ENCODE results near the gene GOLGA3.
"Not testable (repeated sequence)": the region's sequence is repeated elsewhere in the genome, so short reads cannot be mapped to it uniquely, and the experiment has no call there.

The GOLGA3 gene

GRCh38 chr12:132754160-132754932, 74.3 kb downstream of the GOLGA3 start:
- DNase-seq (ENCODE audit: low read depth in 4 of 4, low spot score in 1 of 4) = no peak

- DNase-seq (ENCODE audit: low read depth in 4 of 4, low spot score in 1 of 4) = not testable (repeated sequence)
Measured at GRCh38 chr12:132753670-132754069, 75.0 kb downstream of the GOLGA3 start.

GRCh38 chr12:132748319-132748718, 80.3 kb downstream of the GOLGA3 start:
- DNase-seq (ENCODE audit: low read depth in 4 of 4, low spot score in 1 of 4) = no peak

GRCh38 chr12:132747896-132748295, 80.8 kb downstream of the GOLGA3 start:
- no peak for DNase-seq (ENCODE audit: low read depth in 4 of 4, low spot score in 1 of 4)

GRCh38 chr12:132747395-132747794, 81.3 kb downstream of the GOLGA3 start:
- DNase-seq (ENCODE audit: low read depth in 4 of 4, low spot score in 1 of 4) = no peak

GRCh38 chr12:132746613-132747012, 82.1 kb downstream of the GOLGA3 start:
- DNase-seq (ENCODE audit: low read depth in 4 of 4, low spot score in 1 of 4) = no peak

GRCh38 chr12:132743831-132744230, 84.8 kb downstream of the GOLGA3 start:
- no peak for DNase-seq (ENCODE audit: low read depth in 4 of 4, low spot score in 1 of 4)

- no peak for DNase-seq (ENCODE audit: low read depth in 4 of 4, low spot score in 1 of 4)
Measured at GRCh38 chr12:132741620-132742019, 87.0 kb downstream of the GOLGA3 start.

- DNase-seq (ENCODE audit: low read depth in 4 of 4, low spot score in 1 of 4) = no peak
Measured at GRCh38 chr12:132740652-132741051, 88.0 kb downstream of the GOLGA3 start.

- no peak for DNase-seq (ENCODE audit: low read depth in 4 of 4, low spot score in 1 of 4)
Measured at GRCh38 chr12:132740313-132740646, 88.4 kb downstream of the GOLGA3 start.

- DNase-seq (ENCODE audit: low read depth in 4 of 4, low spot score in 1 of 4) = no peak
Measured at GRCh38 chr12:132739600-132740312, 88.9 kb downstream of the GOLGA3 start.

- DNase-seq (ENCODE audit: low read depth in 4 of 4, low spot score in 1 of 4) = no peak
Measured at GRCh38 chr12:132736913-132737312, 91.8 kb downstream of the GOLGA3 start.

GRCh38 chr12:132736378-132736777, 92.3 kb downstream of the GOLGA3 start:
- no peak for DNase-seq (ENCODE audit: low read depth in 4 of 4, low spot score in 1 of 4)

GRCh38 chr12:132735496-132735895, 93.2 kb downstream of the GOLGA3 start:
- no peak for DNase-seq (ENCODE audit: low read depth in 4 of 4, low spot score in 1 of 4)

- no peak for DNase-seq (ENCODE audit: low read depth in 4 of 4, low spot score in 1 of 4)
Measured at GRCh38 chr12:132734206-132734605, 94.5 kb downstream of the GOLGA3 start.

GRCh38 chr12:132731574-132731973, 97.1 kb downstream of the GOLGA3 start:
- no peak for DNase-seq (ENCODE audit: low read depth in 4 of 4, low spot score in 1 of 4)

GRCh38 chr12:132730353-132730752, 98.3 kb downstream of the GOLGA3 start:
- no peak for DNase-seq (ENCODE audit: low read depth in 4 of 4, low spot score in 1 of 4)

- no peak for DNase-seq (ENCODE audit: low read depth in 4 of 4, low spot score in 1 of 4)
Measured at GRCh38 chr12:132729541-132730320, 98.9 kb downstream of the GOLGA3 start.

- no peak for DNase-seq (ENCODE audit: low read depth in 4 of 4, low spot score in 1 of 4)
Measured at GRCh38 chr12:132728502-132728901, 100.2 kb downstream of the GOLGA3 start.

GRCh38 chr12:132727091-132727794, 101.4 kb downstream of the GOLGA3 start:
- no peak for DNase-seq (ENCODE audit: low read depth in 4 of 4, low spot score in 1 of 4)

GRCh38 chr12:132726386-132726785, 102.3 kb downstream of the GOLGA3 start:
- no peak for DNase-seq (ENCODE audit: low read depth in 4 of 4, low spot score in 1 of 4)
